Measurements from ENCODE around the gene IL15RA. TPM values are rescaled to one million over a fixed set of nuclear protein-coding genes. Genes with fewer than 3 reads are reported as not detected.

Gene IL15RA
- total and polyA plus RNA-seq, 2 donors (not counting 1 experiment from before 2014, with no cell fraction given): 9.3 to 9.6 TPM

DNA sequence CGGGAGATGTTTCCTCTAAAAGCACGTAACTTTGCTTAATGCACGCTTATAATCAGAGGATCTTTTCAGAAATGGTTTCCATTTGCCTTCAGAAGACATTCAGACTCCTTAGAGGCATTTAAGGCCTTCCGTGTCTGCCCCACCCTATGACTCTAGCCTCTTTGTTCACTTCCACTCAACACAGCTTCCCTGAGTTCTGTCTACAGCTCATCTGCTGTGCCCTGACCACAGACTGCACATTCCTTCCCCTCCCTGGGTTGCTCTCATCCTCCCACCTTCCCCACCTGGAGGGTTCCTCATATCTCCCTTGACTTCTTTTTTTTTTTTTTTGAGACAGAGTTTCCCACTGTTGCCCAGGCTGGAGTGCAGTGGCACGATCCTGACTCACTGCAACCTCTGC lies 70.7 kb downstream of the IL15RA start:
- DNase-seq (no peak), ATAC-seq (ENCODE audit: low read depth) (no peak)
- Histone ChIP-seq H3K4me2 (replicated peaks; ENCODE audit: low read depth, low read length, poor library complexity, severe bottlenecking) (no peak overlapping the region), H3K4me1 (ENCODE audit: control insufficient read depth in 2 of 2, insufficient read depth in 2 of 2, low read length in 2 of 2) (peaks cover 5 to 7% of the 10 kb centered on the region in 2 donors), H3K9ac (ENCODE audit: low read length) (no peak overlapping the region), H3K79me2 (ENCODE audit: control insufficient read depth, insufficient read depth, low read length) (peaks cover 73% of the 10 kb centered on the region), H3K36me3 (replicated peaks in 1 of 2; ENCODE audit: control extremely low read depth in 1 of 2, control insufficient read depth in 1 of 2, extremely low read depth in 1 of 2, insufficient read depth in 2 of 2, low read length in 1 of 2) (peaks cover 13 to 49% of the 10 kb centered on the region in 2 experiments), H2AFZ (ENCODE audit: insufficient read depth, low read depth, low read length, poor library complexity, severe bottlenecking) (no peak overlapping the region), H3K4me3 (ENCODE audit: control extremely low read depth in 1 of 5, extremely low read depth in 1 of 5, insufficient read depth in 1 of 5, low read depth in 2 of 5, low read length in 4 of 5) (no peak overlapping the region), H3K27ac (ENCODE audit: low read length in 2 of 2) (no peak overlapping the region), H3K27me3 (replicated peaks in 1 of 4; ENCODE audit: control extremely low read depth in 1 of 4, control insufficient read depth in 3 of 4, insufficient read depth in 4 of 4, low read length in 3 of 4) (no peaks in the 10 kb centered on the region), H4K20me1 (ENCODE audit: control insufficient read depth, insufficient read depth, low read length, poor library complexity, severe bottlenecking) (peaks cover 4% of the 10 kb centered on the region), H3K9me3 (ENCODE audit: control extremely low read depth in 1 of 3, control insufficient read depth in 2 of 3, insufficient read depth in 1 of 3, low read length in 2 of 3) (no peaks in the 10 kb centered on the region)
- Mint-ChIP-seq H3K27me3 (no peaks in the 10 kb centered on the region), H3K4me1 (peaks cover 17% of the 10 kb centered on the region), H3K9me3 (ENCODE audit: insufficient read depth) (no peaks in the 10 kb centered on the region), H3K4me3 (no peak overlapping the region), H3K27ac (no peak overlapping the region)
- TF ChIP-seq CTCF (IDR thresholded peaks at IDR 0.05) (no peak), EZH2 (IDR thresholded peaks at IDR 0.05; ENCODE audit: borderline replicate concordance, insufficient read depth, low read depth, low read length, poor library complexity, severe bottlenecking) (no peak)
- ChIA-PET CTCF (no interaction called here), POLR2A (no interaction called here)
- WGBS (ENCODE audit: insufficient coverage): 83% methylated on average over 4 of the region's 5 CpGs
- intact Hi-C loops (cut with micrococcal nuclease): no loop called here

- DNase-seq: no peak
- Mint-ChIP-seq H3K9me3 (ENCODE audit: insufficient read depth) (no peaks in the 10 kb centered on the region), H3K27me3 (no peaks in the 10 kb centered on the region), H3K4me1 (peaks cover 17% of the 10 kb centered on the region), H3K27ac (no peak overlapping the region), H3K4me3 (no peak overlapping the region)
- intact Hi-C loops (cut with micrococcal nuclease): no loop called here
- Histone ChIP-seq H3K4me2 (replicated peaks; ENCODE audit: low read depth, low read length, poor library complexity, severe bottlenecking) (no peak overlapping the region), H3K4me1 (ENCODE audit: control insufficient read depth in 2 of 2, insufficient read depth in 2 of 2, low read length in 2 of 2) (peaks cover 5 to 7% of the 10 kb centered on the region in 2 donors), H3K4me3 (ENCODE audit: control extremely low read depth in 1 of 5, extremely low read depth in 1 of 5, insufficient read depth in 1 of 5, low read depth in 2 of 5, low read length in 4 of 5) (no peak overlapping the region), H4K20me1 (ENCODE audit: control insufficient read depth, insufficient read depth, low read length, poor library complexity, severe bottlenecking) (peaks cover 4% of the 10 kb centered on the region), H3K9me3 (ENCODE audit: control extremely low read depth in 1 of 3, control insufficient read depth in 2 of 3, insufficient read depth in 1 of 3, low read length in 2 of 3) (no peaks in the 10 kb centered on the region), H3K27me3 (replicated peaks in 1 of 4; ENCODE audit: control extremely low read depth in 1 of 4, control insufficient read depth in 3 of 4, insufficient read depth in 4 of 4, low read length in 3 of 4) (no peaks in the 10 kb centered on the region), H2AFZ (ENCODE audit: insufficient read depth, low read depth, low read length, poor library complexity, severe bottlenecking) (no peak overlapping the region), H3K79me2 (ENCODE audit: control insufficient read depth, insufficient read depth, low read length) (peaks cover 74% of the 10 kb centered on the region), H3K9ac (ENCODE audit: low read length) (no peak overlapping the region), H3K27ac (ENCODE audit: low read length in 2 of 2) (no peak overlapping the region), H3K36me3 (replicated peaks in 1 of 2; ENCODE audit: control extremely low read depth in 1 of 2, control insufficient read depth in 1 of 2, extremely low read depth in 1 of 2, insufficient read depth in 2 of 2, low read length in 1 of 2) (peaks cover 11 to 42% of the 10 kb centered on the region in 2 experiments)
- no peak for ATAC-seq (ENCODE audit: low read depth)
- CTCF ChIA-PET: interaction anchor here (1.1 kb wide), 1 partner anchor 16 kb away, joined by 3 read pairs; the partner anchor contains the start of genes ANKRD16 and FBH1
- TF ChIP-seq EZH2 (IDR thresholded peaks at IDR 0.05; ENCODE audit: borderline replicate concordance, insufficient read depth, low read depth, low read length, poor library complexity, severe bottlenecking) (no peak), CTCF (IDR thresholded peaks at IDR 0.05) (no peak)
- POLR2A ChIA-PET: no interaction called here
- 84% methylated on average over 13 of the region's 13 CpGs for WGBS (ENCODE audit: insufficient coverage)
Measured at GRCh38 chr10:5905854-5906507, 71.4 kb downstream of the IL15RA start.

All from B cell (primary cell).